ENCODE data around the gene RAB40C. TPM values are rescaled to one million over a fixed set of nuclear protein-coding genes. Genes with fewer than 3 reads are reported as not detected.
"Not testable (repeated sequence)": the region's sequence is repeated elsewhere in the genome, so short reads cannot be mapped to it uniquely, and the experiment has no call there.

The RAB40C gene
- total and polyA plus RNA-seq, 3 experiments from 2014 or later, result 12.3 to 22.8 (median 13.3) TPM

DNA sequence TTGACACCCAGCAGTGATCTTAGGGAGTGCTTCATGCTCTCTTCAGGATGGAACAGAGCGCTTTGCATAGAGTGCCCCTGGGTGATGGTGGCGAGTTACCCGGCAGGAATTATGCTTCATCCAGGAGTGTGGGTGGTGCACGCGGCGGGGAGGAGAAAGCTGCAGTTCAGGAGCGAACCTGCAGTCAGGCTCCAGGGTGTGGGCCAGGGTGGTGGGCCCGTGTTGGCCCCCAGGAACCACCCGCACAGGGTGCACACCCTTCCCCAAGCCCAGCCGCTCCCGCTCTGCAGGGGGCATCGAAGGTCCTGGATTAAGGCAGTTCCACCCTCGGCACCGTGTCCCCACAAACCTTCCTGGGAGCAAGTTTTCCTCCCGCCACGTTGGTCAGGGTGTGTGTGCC is 3.9 kb downstream of the RAB40C start:
- Histone ChIP-seq H3K4me1 (ENCODE audit: insufficient read depth, low read length) (peaks cover 9% of the 10 kb centered on the region), H3K9me3 (ENCODE audit: low read length) (no peaks in the 10 kb centered on the region), H3K36me3 (ENCODE audit: insufficient read depth, low read length) (no peaks in the 10 kb centered on the region), H3K27ac (ENCODE audit: low read depth, low read length) (no peak overlapping the region), H3K4me3 (ENCODE audit: low read length) (no peak overlapping the region), H3K27me3 (ENCODE audit: insufficient read depth, low read length, poor library complexity, severe bottlenecking) (no peaks in the 10 kb centered on the region)
- Mint-ChIP-seq H3K36me3 (peaks cover 0 to 34% (median 0%) of the 10 kb centered on the region in 3 donors), H3K27me3 (no peaks in the 10 kb centered on the region), H3K27ac (peak overlapping the region in 2 of 8 donors; percentile 61 to 71), H3K9me3 (no peaks in the 10 kb centered on the region), H3K4me1 (peaks cover 26 to 52% (median 30%) of the 10 kb centered on the region in 3 donors), H3K4me3 (peak overlapping the region in 2 of 7 donors; percentile 51 to 83)
- no peak for DNase-seq
- CTCF ChIA-PET, result interaction anchor here (1.1 kb wide), 1 partner anchor 74 kb away, joined by 3 read pairs; the partner anchor contains the start of gene RHOT2
- POLR2A ChIA-PET, result interaction anchor here (0.6 kb wide), 1 partner anchor 9 kb away, joined by 3 read pairs; no protein-coding TSS in a partner anchor

DNA sequence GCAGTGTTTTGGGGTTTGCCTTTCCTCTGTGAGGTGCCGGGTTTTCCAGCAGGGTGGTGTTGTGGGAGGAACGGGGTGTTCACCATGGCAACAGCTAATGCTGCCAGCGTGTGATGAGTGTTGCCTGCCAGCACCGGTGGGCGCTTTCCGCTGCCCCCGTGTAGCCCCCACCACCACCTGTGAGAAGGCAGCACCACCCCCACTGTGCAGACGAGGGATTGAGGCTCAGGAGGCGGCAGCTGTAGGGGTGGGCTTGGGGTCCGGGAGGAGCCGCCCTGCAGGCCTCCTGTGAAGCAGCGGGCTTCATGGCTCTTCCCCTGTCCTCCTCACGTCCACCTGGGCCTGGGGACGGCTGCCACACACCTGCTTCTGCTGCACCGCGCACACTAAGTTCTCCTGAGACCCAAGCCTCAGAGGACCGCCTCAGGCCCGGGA is 5.2 kb downstream of the RAB40C start:
- no peaks in the 10 kb centered on the region for H3K9me3 ChIP-seq (ENCODE audit: low read length)
- H3K4me1 ChIP-seq (ENCODE audit: insufficient read depth, low read length), result peaks cover 9% of the 10 kb centered on the region
- H3K27ac Mint-ChIP-seq, result peak overlapping the region in 1 of 8 donors; percentile 67
- no peaks in the 10 kb centered on the region for H3K27me3 ChIP-seq (ENCODE audit: insufficient read depth, low read length, poor library complexity, severe bottlenecking)
- no peak overlapping the region for H3K4me3 ChIP-seq (ENCODE audit: low read length)
- POLR2A ChIA-PET, result interaction anchor here (0.8 kb wide), 1 partner anchor 42 kb away, joined by 10 read pairs; the partner anchor contains the start of gene METTL26
- H3K27ac ChIP-seq (ENCODE audit: low read depth, low read length), result no peak overlapping the region
- no peaks in the 10 kb centered on the region for H3K9me3 Mint-ChIP-seq
- peaks cover 26 to 49% (median 30%) of the 10 kb centered on the region in 3 donors for H3K4me1 Mint-ChIP-seq
- no peaks in the 10 kb centered on the region for H3K36me3 ChIP-seq (ENCODE audit: insufficient read depth, low read length)
- H3K4me3 Mint-ChIP-seq, result no peak overlapping the region
- CTCF ChIA-PET, result interaction anchor here (1.1 kb wide), 1 partner anchor 15 kb away, joined by 3 read pairs; no protein-coding TSS in a partner anchor
- DNase-seq, result no peak
- peaks cover 0 to 27% (median 0%) of the 10 kb centered on the region in 3 donors for H3K36me3 Mint-ChIP-seq
- no peaks in the 10 kb centered on the region for H3K27me3 Mint-ChIP-seq

DNA sequence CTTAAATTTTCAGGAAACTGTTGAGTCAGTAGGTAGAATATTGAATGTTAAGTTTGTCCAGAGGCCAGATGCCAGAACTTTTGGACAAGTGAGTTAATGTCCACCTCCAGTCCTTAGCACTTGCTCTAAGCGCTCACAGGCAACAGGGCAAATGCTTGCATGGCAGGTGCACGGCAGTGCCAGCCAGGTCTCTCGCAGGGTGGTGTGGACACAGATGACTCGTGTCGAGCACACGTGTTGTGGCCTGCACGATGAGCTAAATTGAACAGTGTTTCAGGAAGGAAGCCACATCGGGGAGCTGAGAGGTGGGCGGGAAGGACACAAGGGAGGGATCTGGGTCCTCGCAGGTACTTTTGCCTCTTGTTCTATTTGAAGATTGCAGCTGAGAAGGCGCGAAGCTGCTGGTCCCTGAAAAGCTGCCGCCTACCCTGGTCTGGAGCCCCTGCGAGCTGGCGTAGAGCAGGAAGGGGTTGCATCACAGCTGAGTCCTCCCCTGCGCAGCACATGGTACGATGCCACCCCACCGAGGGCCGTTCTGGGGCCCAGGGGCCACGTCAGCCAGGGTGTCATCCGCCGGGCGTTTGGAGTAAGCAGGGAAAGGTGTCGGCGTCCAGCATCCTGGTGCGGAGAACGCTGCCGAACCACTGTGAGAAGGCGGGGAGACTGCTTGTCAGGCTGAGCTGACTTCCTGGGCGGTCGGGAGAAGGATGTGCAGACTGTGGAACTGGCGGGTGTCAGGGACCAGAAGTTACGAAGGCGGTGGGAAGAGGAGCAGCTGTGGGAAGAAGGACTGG is 6.3 kb downstream of the RAB40C start:
- CTCF ChIA-PET, result interaction anchor here (1.1 kb wide), 1 partner anchor 14 kb away, joined by 3 read pairs; no protein-coding TSS in a partner anchor
- Mint-ChIP-seq H3K27me3 (no peaks in the 10 kb centered on the region), H3K9me3 (no peaks in the 10 kb centered on the region), H3K4me1 (peaks cover 20 to 41% (median 22%) of the 10 kb centered on the region in 3 donors), H3K4me3 (peak overlapping the region in 1 of 7 donors; percentile 28), H3K27ac (peak overlapping the region in 2 of 8 donors; percentile 14 to 44), H3K36me3 (peaks cover 0 to 28% (median 0%) of the 10 kb centered on the region in 3 donors)
- DNase-seq, result no peak
- POLR2A ChIA-PET, result interaction anchor here (0.8 kb wide), 1 partner anchor 40 kb away, joined by 10 read pairs; the partner anchor contains the start of gene METTL26
- Histone ChIP-seq H3K36me3 (ENCODE audit: insufficient read depth, low read length) (no peaks in the 10 kb centered on the region), H3K27me3 (ENCODE audit: insufficient read depth, low read length, poor library complexity, severe bottlenecking) (no peaks in the 10 kb centered on the region), H3K9me3 (ENCODE audit: low read length) (no peaks in the 10 kb centered on the region), H3K4me1 (ENCODE audit: insufficient read depth, low read length) (peaks cover 1% of the 10 kb centered on the region), H3K27ac (ENCODE audit: low read depth, low read length) (no peak overlapping the region), H3K4me3 (ENCODE audit: low read length) (no peak overlapping the region)

DNA sequence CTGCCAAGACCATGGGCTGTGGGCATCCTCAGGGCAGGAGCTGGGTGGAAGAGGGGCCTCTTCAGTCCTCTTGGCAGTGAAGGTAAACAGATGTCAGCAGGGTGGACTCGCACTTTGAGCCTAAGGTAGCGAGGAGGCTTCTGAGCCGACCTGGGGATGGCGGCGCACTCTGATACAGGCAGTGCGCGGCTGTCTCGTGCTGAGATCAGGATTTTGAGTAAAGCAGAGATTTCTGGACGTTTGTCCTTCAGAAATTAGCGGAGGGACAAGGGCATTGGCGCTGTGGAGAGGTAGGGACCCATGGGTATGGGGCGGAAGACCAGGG is 6.8 kb downstream of the RAB40C start:
- DNase-seq, result no peak
- Mint-ChIP-seq H3K9me3 (no peaks in the 10 kb centered on the region), H3K4me1 (peaks cover 18 to 38% (median 19%) of the 10 kb centered on the region in 3 donors), H3K36me3 (peaks cover 0 to 28% (median 0%) of the 10 kb centered on the region in 3 donors), H3K27ac (peak overlapping the region in 1 of 8 donors; percentile 27), H3K4me3 (peak overlapping the region in 1 of 7 donors; percentile 28), H3K27me3 (no peaks in the 10 kb centered on the region)
- Histone ChIP-seq H3K4me3 (ENCODE audit: low read length) (no peak overlapping the region), H3K9me3 (ENCODE audit: low read length) (no peaks in the 10 kb centered on the region), H3K4me1 (ENCODE audit: insufficient read depth, low read length) (no peaks in the 10 kb centered on the region), H3K36me3 (ENCODE audit: insufficient read depth, low read length) (no peaks in the 10 kb centered on the region), H3K27ac (ENCODE audit: low read depth, low read length) (no peak overlapping the region), H3K27me3 (ENCODE audit: insufficient read depth, low read length, poor library complexity, severe bottlenecking) (no peaks in the 10 kb centered on the region)
- POLR2A ChIA-PET, result no interaction called here
- CTCF ChIA-PET, result no interaction called here

DNA sequence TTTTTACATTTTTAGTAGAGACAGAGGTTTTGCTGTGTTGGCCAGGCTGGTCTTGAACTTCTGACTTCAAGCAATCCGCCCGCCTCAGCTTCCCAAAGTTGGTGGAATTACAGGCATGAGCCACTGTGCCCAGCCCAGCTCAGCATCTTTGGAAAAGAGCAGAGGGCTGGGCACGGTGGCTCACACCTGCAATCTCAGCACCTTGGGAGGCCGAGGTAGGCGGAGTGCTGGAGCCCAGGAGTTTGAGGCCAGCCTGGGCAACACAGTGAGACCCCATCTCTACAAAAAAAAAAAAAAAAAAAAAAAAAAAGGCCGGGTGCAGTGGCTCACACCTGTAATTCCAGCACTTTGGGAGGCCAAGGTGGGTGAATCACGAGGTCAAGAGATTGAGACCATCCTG is 7.8 kb downstream of the RAB40C start:
- CTCF ChIA-PET, result not testable (repeated sequence)

DNA sequence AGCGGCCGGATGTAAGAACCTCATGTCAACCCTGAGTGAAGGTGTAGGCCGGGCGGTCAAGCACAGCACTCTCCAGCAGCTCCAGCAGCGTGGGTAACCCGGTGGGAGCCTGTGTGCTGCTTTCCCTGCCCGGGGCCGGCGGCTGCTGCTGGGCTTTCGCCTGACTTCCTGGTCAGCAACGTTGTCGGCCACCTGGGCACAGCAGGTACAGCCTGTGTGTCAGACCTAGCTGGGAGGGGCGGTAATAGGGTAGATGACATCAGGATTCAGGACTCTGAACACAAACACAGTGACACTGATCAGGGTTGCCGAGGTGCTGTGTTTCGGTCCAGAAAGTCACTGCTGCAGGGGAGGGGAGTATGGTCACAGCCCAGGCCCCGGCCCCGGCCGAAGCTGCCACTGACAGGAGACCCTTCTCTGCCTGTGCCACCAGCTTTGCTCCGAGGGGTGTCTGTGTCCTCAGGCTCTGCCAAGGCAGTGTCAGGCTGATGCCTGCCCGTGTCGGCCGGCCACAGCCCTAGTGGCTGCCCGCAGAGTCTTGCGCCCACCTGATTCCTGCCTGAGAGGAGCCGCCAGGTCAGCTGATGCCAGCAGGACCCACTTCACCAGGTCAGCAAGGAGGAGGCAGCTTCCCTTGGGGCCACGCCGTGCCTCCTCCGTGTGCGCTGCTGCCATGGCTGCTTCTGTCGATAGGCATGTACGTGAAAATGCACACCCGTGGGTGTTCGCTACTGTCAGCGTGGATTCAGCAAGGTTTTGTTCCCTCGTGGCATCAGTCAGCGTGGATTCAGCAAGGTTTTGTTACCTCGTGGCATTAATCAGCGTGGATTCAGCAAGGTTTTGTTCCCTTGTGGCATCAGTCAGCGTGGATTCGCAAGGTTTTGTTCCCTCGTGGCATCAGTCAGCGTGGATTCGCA is 9.2 kb downstream of the RAB40C start:
- Mint-ChIP-seq H3K27me3 (no peaks in the 10 kb centered on the region), H3K27ac (no peak overlapping the region), H3K9me3 (no peaks in the 10 kb centered on the region), H3K4me3 (peak overlapping the region in 1 of 7 donors; percentile 48), H3K36me3 (peaks cover 0 to 19% (median 0%) of the 10 kb centered on the region in 3 donors), H3K4me1 (peaks cover 17 to 29% (median 20%) of the 10 kb centered on the region in 3 donors)
- Histone ChIP-seq H3K27ac (ENCODE audit: low read depth, low read length) (no peak overlapping the region), H3K9me3 (ENCODE audit: low read length) (no peaks in the 10 kb centered on the region), H3K4me3 (ENCODE audit: low read length) (no peak overlapping the region), H3K4me1 (ENCODE audit: insufficient read depth, low read length) (no peaks in the 10 kb centered on the region), H3K36me3 (ENCODE audit: insufficient read depth, low read length) (no peaks in the 10 kb centered on the region), H3K27me3 (ENCODE audit: insufficient read depth, low read length, poor library complexity, severe bottlenecking) (no peaks in the 10 kb centered on the region)
- ChIA-PET POLR2A (no interaction called here), CTCF (no interaction called here)
- DNase-seq, result no peak

More for the DNA sequence above, 7.8 kb downstream of the RAB40C start:
- H3K9me3 ChIP-seq (ENCODE audit: low read length); POLR2A ChIA-PET; H3K4me3 ChIP-seq (ENCODE audit: low read length); H3K4me3 Mint-ChIP-seq; H3K27ac Mint-ChIP-seq; H3K27me3 Mint-ChIP-seq; DNase-seq; H3K9me3 Mint-ChIP-seq; H3K27me3 ChIP-seq (ENCODE audit: insufficient read depth, low read length, poor library complexity, severe bottlenecking); H3K27ac ChIP-seq (ENCODE audit: low read depth, low read length); H3K36me3 ChIP-seq (ENCODE audit: insufficient read depth, low read length); H3K4me1 ChIP-seq (ENCODE audit: insufficient read depth, low read length): not testable (repeated sequence)
- Mint-ChIP-seq H3K36me3 (peaks cover 0 to 28% (median 0%) of the 10 kb centered on the region in 3 donors), H3K4me1 (peaks cover 14 to 30% (median 15%) of the 10 kb centered on the region in 3 donors)

DNA sequence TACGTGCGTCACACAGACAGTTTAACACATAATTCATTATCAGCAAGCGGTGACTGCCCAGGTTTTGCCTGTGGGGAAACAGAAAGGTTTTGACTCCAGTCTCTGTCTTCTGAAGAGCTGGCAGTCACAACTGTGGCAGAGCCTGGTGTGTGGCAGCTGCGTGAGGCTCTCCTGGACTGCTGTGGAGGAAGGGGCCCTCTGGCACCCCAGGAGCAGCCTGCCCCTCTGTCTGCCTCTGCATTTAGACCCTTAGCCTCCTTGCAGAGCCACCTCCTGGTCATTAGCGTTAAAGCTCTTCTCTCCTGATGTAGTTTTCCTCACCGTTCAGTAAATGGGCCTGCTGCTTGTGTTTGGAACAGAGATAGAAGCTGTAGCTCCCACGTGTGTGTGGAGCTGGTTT is 10.9 kb downstream of the RAB40C start:
- CTCF ChIA-PET, result interaction anchor here (0.9 to 2.3 kb wide), 2 partner anchors 19 to 22 kb away, joined by 4 to 5 read pairs; no protein-coding TSS in a partner anchor
- POLR2A ChIA-PET, result no interaction called here
- H3K36me3 ChIP-seq (ENCODE audit: insufficient read depth, low read length), result no peaks in the 10 kb centered on the region
- no peak overlapping the region for H3K27ac Mint-ChIP-seq
- no peak overlapping the region for H3K27ac ChIP-seq (ENCODE audit: low read depth, low read length)
- peaks cover 0 to 16% (median 0%) of the 10 kb centered on the region in 3 donors for H3K36me3 Mint-ChIP-seq
- H3K4me1 Mint-ChIP-seq, result peaks cover 11 to 20% (median 18%) of the 10 kb centered on the region in 3 donors
- no peaks in the 10 kb centered on the region for H3K9me3 Mint-ChIP-seq
- no peaks in the 10 kb centered on the region for H3K27me3 Mint-ChIP-seq
- H3K4me1 ChIP-seq (ENCODE audit: insufficient read depth, low read length), result no peaks in the 10 kb centered on the region
- H3K27me3 ChIP-seq (ENCODE audit: insufficient read depth, low read length, poor library complexity, severe bottlenecking), result no peaks in the 10 kb centered on the region
- no peak for DNase-seq
- no peak overlapping the region for H3K4me3 Mint-ChIP-seq
- H3K4me3 ChIP-seq (ENCODE audit: low read length), result no peak overlapping the region
- no peaks in the 10 kb centered on the region for H3K9me3 ChIP-seq (ENCODE audit: low read length)
